ENCODE data around the gene HNRNPUL1. TPM values are rescaled to one million over a fixed set of nuclear protein-coding genes. Genes with fewer than 3 reads are reported as not detected.

Gene HNRNPUL1
- total RNA-seq, 1 experiment from 2014 or later = 201 TPM

- Histone ChIP-seq H3K4me2 (ENCODE audit: low read length) (no peak overlapping the region), H2AFZ (ENCODE audit: low read depth, low read length, poor library complexity, severe bottlenecking) (no peak overlapping the region), H3K79me2 (ENCODE audit: insufficient read depth, low read length) (peaks cover 7% of the 10 kb centered on the region; the same call in 1 of the 2 replicates), H3K27ac (ENCODE audit: low read depth, low read length) (no peak overlapping the region), H3K4me1 (ENCODE audit: control insufficient read depth in 1 of 2, insufficient read depth in 2 of 2, low read length in 2 of 2) (peaks cover 3 to 16% of the 10 kb centered on the region in 2 experiments; a peak in 3 of 4 replicates), H3K36me3 (ENCODE audit: control insufficient read depth in 1 of 2, insufficient read depth in 2 of 2, low read length in 2 of 2) (peaks cover 41 to 71% of the 10 kb centered on the region in 2 experiments), H3K4me3 (replicated peaks in 1 of 2; ENCODE audit: low read depth in 1 of 2, low read length in 2 of 2) (no peak overlapping the region), H3K9me3 (ENCODE audit: control insufficient read depth in 1 of 2, insufficient read depth in 1 of 2, low read depth in 1 of 2, low read length in 2 of 2) (no peaks in the 10 kb centered on the region), H4K20me1 (ENCODE audit: insufficient read depth) (peaks cover 4% of the 10 kb centered on the region; the same call in 1 of the 2 replicates), H3K9ac (ENCODE audit: low read length) (no peak overlapping the region), H3K9me2 (ENCODE audit: insufficient read depth) (no peaks in the 10 kb centered on the region), H3K27me3 (ENCODE audit: insufficient read depth, low read length) (no peaks in the 10 kb centered on the region)
- POLR2A ChIA-PET = no interaction called here
- BruUV-seq (replicated peaks) = no TSS peak
- TF ChIP-seq FOSL1 (IDR thresholded peaks at IDR 0.05; ENCODE audit: low read depth) = no peak
- TF ChIP-seq ELF1 (IDR thresholded peaks at IDR 0.05; ENCODE audit: borderline replicate concordance, low read depth) = no peak
- TF ChIP-seq CEBPB (IDR thresholded peaks at IDR 0.05; ENCODE audit: low read depth) = no peak
- TF ChIP-seq EZH2 (IDR thresholded peaks at IDR 0.05) = no peak
- TF ChIP-seq POLR2A (IDR thresholded peaks at IDR 0.05; ENCODE audit: borderline replicate concordance, extremely low read depth, insufficient read depth, insufficient read length) = no peak
- TF ChIP-seq ZFX (IDR thresholded peaks at IDR 0.05) = no peak
- no peak for TF ChIP-seq SP1 (IDR thresholded peaks at IDR 0.05; ENCODE audit: low read depth)
- no peak for TF ChIP-seq YY1 (IDR thresholded peaks at IDR 0.05; ENCODE audit: extremely low read depth, insufficient replicate concordance, low read depth, low read length)
- TF ChIP-seq EZH2phosphoT487 (IDR thresholded peaks at IDR 0.05; ENCODE audit: borderline replicate concordance) = no peak
- TF ChIP-seq ZNF274 (IDR thresholded peaks at IDR 0.05; ENCODE audit: low read depth, low read length) = no peak
- RAD21 ChIA-PET (ENCODE audit: low non-redundant PET in 1 of 2, low total read pairs in 2 of 2, uncharacterized antibody in 2 of 2, unreplicated experiment in 2 of 2) = no interaction called here
- CTCF ChIA-PET = interaction anchor here (1.0 kb wide), 1 partner anchor 258 kb away, joined by 3 read pairs; no protein-coding TSS in a partner anchor
- DNase-seq (ENCODE audit: low read depth, low spot score) (no peak), ATAC-seq (no peak)
- intact Hi-C loops (cut with micrococcal nuclease) = no loop called here
Measured at GRCh38 chr19:41304706-41305483, 40.7 kb downstream of the HNRNPUL1 start.

All from HCT116 (cell line).